Esophagus muscularis mucosa (tissue), 3 donors: Measurements from ENCODE around the gene MBD3L2B.

Experiments used
- POLR2A ChIP-seq: fragments of 450-650 bp; IDR thresholded peaks from one replicate; pipeline ENCODE4 v1.6.1; 2017; ENCODE audit warnings: antibody characterized with exemption, moderate library complexity, mild to moderate bottlenecking, low read depth
- POLR2AphosphoS5 ChIP-seq, 2 donors: sonication (generic); formaldehyde crosslinking; IDR thresholded peaks; one replicate each; pipeline ENCODE4 v1.6.1; 2017; ENCODE audit warnings: antibody characterized with exemption in 2 of 2
- TF ChIP-seq, protein P1 (sequence below), 3 experiments: fragments of 200-600 bp in 2 of 3; fragments of 450-650 bp in 1 of 3; sonication (generic) in 2 of 3; IDR thresholded peaks; one replicate each; pipeline ENCODE4 v1.5.1; 2017 to 2019; ENCODE audit warnings: antibody characterized with exemption in 3 of 3, mild to moderate bottlenecking in 2 of 3, moderate library complexity in 1 of 3

GRCh38 chr19:7018828-7019227 lies 2.4 kb downstream of the MBD3L2B start:
- TF ChIP-seq POLR2A, result no peak
- TF ChIP-seq, protein P1, sequence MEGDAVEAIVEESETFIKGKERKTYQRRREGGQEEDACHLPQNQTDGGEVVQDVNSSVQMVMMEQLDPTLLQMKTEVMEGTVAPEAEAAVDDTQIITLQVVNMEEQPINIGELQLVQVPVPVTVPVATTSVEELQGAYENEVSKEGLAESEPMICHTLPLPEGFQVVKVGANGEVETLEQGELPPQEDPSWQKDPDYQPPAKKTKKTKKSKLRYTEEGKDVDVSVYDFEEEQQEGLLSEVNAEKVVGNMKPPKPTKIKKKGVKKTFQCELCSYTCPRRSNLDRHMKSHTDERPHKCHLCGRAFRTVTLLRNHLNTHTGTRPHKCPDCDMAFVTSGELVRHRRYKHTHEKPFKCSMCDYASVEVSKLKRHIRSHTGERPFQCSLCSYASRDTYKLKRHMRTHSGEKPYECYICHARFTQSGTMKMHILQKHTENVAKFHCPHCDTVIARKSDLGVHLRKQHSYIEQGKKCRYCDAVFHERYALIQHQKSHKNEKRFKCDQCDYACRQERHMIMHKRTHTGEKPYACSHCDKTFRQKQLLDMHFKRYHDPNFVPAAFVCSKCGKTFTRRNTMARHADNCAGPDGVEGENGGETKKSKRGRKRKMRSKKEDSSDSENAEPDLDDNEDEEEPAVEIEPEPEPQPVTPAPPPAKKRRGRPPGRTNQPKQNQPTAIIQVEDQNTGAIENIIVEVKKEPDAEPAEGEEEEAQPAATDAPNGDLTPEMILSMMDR (IDR thresholded peaks at IDR 0.05), result no peak
- no peak for TF ChIP-seq POLR2AphosphoS5 (IDR thresholded peaks at IDR 0.05)
